Endometrial microvascular endothelial cells (primary cell): Measurements from ENCODE around the gene STAC2. TPM values are rescaled to one million over a fixed set of nuclear protein-coding genes. Genes with fewer than 3 reads are reported as not detected.
"Not testable (repeated sequence)": the region's sequence is repeated elsewhere in the genome, so short reads cannot be mapped to it uniquely, and the experiment has no call there.

Source experiments
- in situ Hi-C: cut with HindIII; loops from 2 replicates; pipeline ENCODE4 v1.10.0; 2017; ENCODE audit warnings: low sequenced_read_pairs, low pct_unique_long_range_greater_than_20kb; ENCODE audit errors: inconsistent ontology term
- total RNA-seq: library from RNA; depleted of rRNA; stranded (reverse); fragments of >200 nt; gene quantifications from one replicate; pipeline ENCODE4 v1.2.3, GENCODE V29; 2015; ENCODE audit errors: inconsistent ontology term

STAC2 gene
- total RNA-seq, 1 donor from 2014 or later = not detected

GRCh38 chr17:39170109-39170508, 55.6 kb downstream of the STAC2 start:
- in situ Hi-C loops = no loop called here

GRCh38 chr17:39169518-39169917, 56.2 kb downstream of the STAC2 start:
- in situ Hi-C loops = no loop called here

GRCh38 chr17:39169101-39169500, 56.6 kb downstream of the STAC2 start:
- in situ Hi-C loops = no loop called here

DNA sequence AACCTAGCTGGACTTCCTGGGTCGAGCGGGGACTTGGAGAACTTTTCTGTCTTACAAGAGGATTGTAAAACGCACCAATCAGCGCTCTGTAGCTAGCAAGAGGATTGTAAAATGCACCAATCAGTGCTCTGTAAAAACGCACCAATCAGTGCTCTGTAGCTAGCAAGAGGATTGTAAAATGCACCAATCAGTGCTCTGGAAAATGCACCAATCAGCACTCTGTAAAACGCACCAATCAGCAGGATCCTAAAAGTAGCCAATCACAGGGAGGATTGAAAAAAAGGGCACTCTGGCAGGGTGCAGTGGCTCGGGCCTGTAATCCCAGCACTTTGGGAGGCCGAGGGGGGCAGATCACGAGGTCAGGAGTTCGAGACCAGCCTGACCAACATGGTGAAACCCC, 57.2 kb downstream of the STAC2 start:
- in situ Hi-C loops = not testable (repeated sequence)

- in situ Hi-C loops = no loop called here
Observed at GRCh38 chr17:39167476-39167875, 58.3 kb downstream of the STAC2 start.

GRCh38 chr17:39166437-39167335, 59.1 kb downstream of the STAC2 start:
- in situ Hi-C loops = no loop called here

- in situ Hi-C loops = no loop called here
Observed at GRCh38 chr17:39165841-39166349, 59.9 kb downstream of the STAC2 start, which contains the start of gene ARL5C. TSS of gene ARL5C (minus strand) at chr17:39166161. CDS start at chr17:39165760, 401 bp downstream.

GRCh38 chr17:39165178-39165840, 60.4 kb downstream of the STAC2 start:
- in situ Hi-C loops = no loop called here

GRCh38 chr17:39164675-39165143, 61.0 kb downstream of the STAC2 start:
- in situ Hi-C loops = no loop called here

DNA sequence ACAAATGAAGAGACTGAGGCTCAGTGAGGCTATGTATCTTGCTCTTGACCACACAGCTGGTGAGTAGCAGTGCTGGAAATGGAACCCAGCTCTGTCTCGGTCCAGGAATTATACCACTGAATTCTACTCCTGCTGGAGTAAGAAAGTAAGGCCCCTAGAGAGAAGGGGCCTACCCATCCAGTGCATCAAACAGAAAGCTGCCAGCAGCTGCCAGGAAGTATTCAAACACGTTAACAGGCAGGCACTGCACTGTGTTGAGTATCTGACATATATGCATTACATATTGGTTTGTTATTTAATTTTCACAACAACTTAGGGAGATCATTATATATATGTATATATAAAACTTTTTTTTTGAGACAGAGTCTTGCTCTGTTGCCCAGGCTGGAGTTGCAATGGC, 63.8 kb downstream of the STAC2 start:
- in situ Hi-C loops = no loop called here

Other genes starting within 250 kb of the STAC2 start
- not detected for gene PLXDC1, start 74.3 kb downstream of the STAC2 start, total RNA-seq
- not detected for gene ARL5C, start 59.8 kb downstream of the STAC2 start, total RNA-seq
- 2.7 TPM for gene CACNB1, start 28.3 kb downstream of the STAC2 start, total RNA-seq
- gene RPL19, start 25.7 kb downstream of the STAC2 start, total RNA-seq = 2,444 TPM
- 12.1 TPM for gene FBXL20, start 175.7 kb upstream of the STAC2 start, total RNA-seq
- 28.0 TPM for gene MED1, start 225.3 kb upstream of the STAC2 start, total RNA-seq
- 25.8 TPM for gene CDK12, start 235.5 kb upstream of the STAC2 start, total RNA-seq